Measurements from ENCODE around the gene GNPTAB. TPM values are rescaled to one million over a fixed set of nuclear protein-coding genes. Genes with fewer than 3 reads are reported as not detected.

GNPTAB gene
- total and polyA plus RNA-seq, 2 of the 4 experiments (the other 2 are of a cell fraction): 16.0 to 24.2 TPM

DNA sequence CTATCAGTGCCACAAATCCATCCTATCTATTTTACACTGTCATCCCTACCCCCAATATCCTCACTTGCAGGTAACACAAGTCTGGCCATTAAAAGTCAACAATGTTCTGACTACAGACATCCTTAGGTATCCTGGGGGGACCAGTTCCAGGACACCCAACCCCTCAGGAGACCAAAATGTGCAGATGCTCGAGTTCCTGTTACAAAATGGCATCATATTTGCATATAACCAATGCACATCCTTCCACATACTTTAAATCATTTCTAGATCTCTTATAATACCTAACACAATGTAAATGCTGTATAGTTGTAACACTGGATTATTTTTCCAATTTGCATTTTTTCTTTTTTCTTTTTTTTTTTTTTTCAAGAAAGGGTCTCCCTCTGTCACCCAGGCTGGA, 98.4 kb downstream of the GNPTAB start:
- intact Hi-C loops (cut with micrococcal nuclease): no loop called here
- no peak for ATAC-seq (ENCODE audit: low read depth)
- CTCF ChIA-PET: no interaction called here

More for the DNA sequence above, 98.4 kb downstream of the GNPTAB start:
- Histone ChIP-seq H2BK15ac (ENCODE audit: low read depth, low read length) (no peak overlapping the region), H3K27ac (ENCODE audit: insufficient read depth, low read length) (no peak overlapping the region), H3K4me2 (ENCODE audit: low read depth, low read length) (no peak overlapping the region), H2BK5ac (ENCODE audit: low read depth, low read length, poor library complexity, severe bottlenecking) (no peak overlapping the region), H4K91ac (ENCODE audit: insufficient read depth, low read depth, low read length) (no peak overlapping the region), H3K14ac (replicated peaks; ENCODE audit: low read depth, low read length) (no peak overlapping the region), H4K8ac (ENCODE audit: low read depth in 2 of 2, low read length in 2 of 2) (no peak overlapping the region), H3K79me1 (ENCODE audit: low read depth in 1 of 2, low read length in 2 of 2) (no peaks in the 10 kb centered on the region), H3K36me3 (ENCODE audit: control insufficient read depth, insufficient read depth, low read length) (peaks cover 2% of the 10 kb centered on the region; the same call in 1 of the 2 replicates), H3K4ac (ENCODE audit: low read depth, low read length) (no peak overlapping the region), H2AK5ac (ENCODE audit: low read depth, low read length) (no peak overlapping the region), H3K9ac (ENCODE audit: low read depth, low read length) (no peak overlapping the region), H3K18ac (ENCODE audit: low read depth, low read length) (no peak overlapping the region), H2AFZ (replicated peaks; ENCODE audit: low read length, poor library complexity) (no peak overlapping the region), H4K20me1 (ENCODE audit: insufficient read depth, low read length) (no peaks in the 10 kb centered on the region), H2BK120ac (ENCODE audit: low read depth, low read length) (no peak overlapping the region), H2AK9ac (replicated peaks; ENCODE audit: low read depth, low read length, poor library complexity) (no peak overlapping the region), H3K23ac (ENCODE audit: low read depth, low read length) (no peak overlapping the region), H3K27me3 (ENCODE audit: control insufficient read depth, insufficient read depth, low read length) (no peaks in the 10 kb centered on the region), H3K4me1 (ENCODE audit: control insufficient read depth, insufficient read depth, low read length) (no peaks in the 10 kb centered on the region), H3K4me3 (ENCODE audit: insufficient read depth, low read depth, low read length) (no peak overlapping the region), H4K5ac (ENCODE audit: low read depth, low read length) (no peak overlapping the region), H2BK20ac (ENCODE audit: low read depth, low read length) (no peak overlapping the region), H3K9me3 (ENCODE audit: control insufficient read depth, insufficient read depth, low read length) (no peaks in the 10 kb centered on the region), H3K56ac (ENCODE audit: extremely low read depth, insufficient read depth, low read length) (no peak overlapping the region), H3K9me1 (ENCODE audit: insufficient read depth, low read length) (no peaks in the 10 kb centered on the region)
- in situ Hi-C loops (cut with MboI; ENCODE audit: low sequenced_read_pairs) (no loop called here), dilution Hi-C loops (cut with HindIII; ENCODE audit: low sequenced_read_pairs, unreplicated experiment) (no loop called here)
- DNase-seq: no peak
- WGBS, 2 experiments (ENCODE audit: extremely low coverage in 2 of 2, insufficient read length in 1 of 2): no CpG with 5 or more reads among the region's 1 CpG
- POLR2A ChIA-PET (ENCODE audit: unreplicated experiment): no interaction called here
- BruUV-seq (replicated peaks): no TSS peak
- TF ChIP-seq MAZ (IDR thresholded peaks at IDR 0.05; ENCODE audit: borderline replicate concordance, low read depth, low read length): no peak
- TF ChIP-seq BHLHE40 (IDR thresholded peaks at IDR 0.05; ENCODE audit: low read depth, low read length): no peak
- no peak for TF ChIP-seq SMC3 (IDR thresholded peaks at IDR 0.05; ENCODE audit: low read depth, low read length)
- TF ChIP-seq MAFK (IDR thresholded peaks at IDR 0.05; ENCODE audit: low read depth, low read length): no peak
- TF ChIP-seq NFE2L2 (IDR thresholded peaks at IDR 0.05; ENCODE audit: low read depth, low read length): no peak
- no peak for TF ChIP-seq FOS (IDR thresholded peaks at IDR 0.05; ENCODE audit: low read depth, low read length)
- TF ChIP-seq RCOR1 (IDR thresholded peaks at IDR 0.05; ENCODE audit: insufficient replicate concordance, low read length): no peak
- TF ChIP-seq CHD1 (IDR thresholded peaks at IDR 0.05; ENCODE audit: low read depth, low read length): no peak
- TF ChIP-seq MXI1 (IDR thresholded peaks at IDR 0.05; ENCODE audit: borderline replicate concordance, low read depth, low read length): no peak
- TF ChIP-seq POLR2A (IDR thresholded peaks at IDR 0.05; ENCODE audit: low read depth, low read length): no peak
- TF ChIP-seq, protein P1, sequence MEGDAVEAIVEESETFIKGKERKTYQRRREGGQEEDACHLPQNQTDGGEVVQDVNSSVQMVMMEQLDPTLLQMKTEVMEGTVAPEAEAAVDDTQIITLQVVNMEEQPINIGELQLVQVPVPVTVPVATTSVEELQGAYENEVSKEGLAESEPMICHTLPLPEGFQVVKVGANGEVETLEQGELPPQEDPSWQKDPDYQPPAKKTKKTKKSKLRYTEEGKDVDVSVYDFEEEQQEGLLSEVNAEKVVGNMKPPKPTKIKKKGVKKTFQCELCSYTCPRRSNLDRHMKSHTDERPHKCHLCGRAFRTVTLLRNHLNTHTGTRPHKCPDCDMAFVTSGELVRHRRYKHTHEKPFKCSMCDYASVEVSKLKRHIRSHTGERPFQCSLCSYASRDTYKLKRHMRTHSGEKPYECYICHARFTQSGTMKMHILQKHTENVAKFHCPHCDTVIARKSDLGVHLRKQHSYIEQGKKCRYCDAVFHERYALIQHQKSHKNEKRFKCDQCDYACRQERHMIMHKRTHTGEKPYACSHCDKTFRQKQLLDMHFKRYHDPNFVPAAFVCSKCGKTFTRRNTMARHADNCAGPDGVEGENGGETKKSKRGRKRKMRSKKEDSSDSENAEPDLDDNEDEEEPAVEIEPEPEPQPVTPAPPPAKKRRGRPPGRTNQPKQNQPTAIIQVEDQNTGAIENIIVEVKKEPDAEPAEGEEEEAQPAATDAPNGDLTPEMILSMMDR (conservative IDR thresholded peaks at IDR 0.05; ENCODE audit: low read depth, low read length): no peak
- TF ChIP-seq, protein P2, sequence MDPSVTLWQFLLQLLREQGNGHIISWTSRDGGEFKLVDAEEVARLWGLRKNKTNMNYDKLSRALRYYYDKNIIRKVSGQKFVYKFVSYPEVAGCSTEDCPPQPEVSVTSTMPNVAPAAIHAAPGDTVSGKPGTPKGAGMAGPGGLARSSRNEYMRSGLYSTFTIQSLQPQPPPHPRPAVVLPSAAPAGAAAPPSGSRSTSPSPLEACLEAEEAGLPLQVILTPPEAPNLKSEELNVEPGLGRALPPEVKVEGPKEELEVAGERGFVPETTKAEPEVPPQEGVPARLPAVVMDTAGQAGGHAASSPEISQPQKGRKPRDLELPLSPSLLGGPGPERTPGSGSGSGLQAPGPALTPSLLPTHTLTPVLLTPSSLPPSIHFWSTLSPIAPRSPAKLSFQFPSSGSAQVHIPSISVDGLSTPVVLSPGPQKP (IDR thresholded peaks at IDR 0.05; ENCODE audit: borderline replicate concordance, low read depth, low read length): no peak
- no peak for TF ChIP-seq CEBPB (IDR thresholded peaks at IDR 0.05; ENCODE audit: low read depth, low read length)
- TF ChIP-seq RFX5 (IDR thresholded peaks at IDR 0.05; ENCODE audit: low read depth, low read length): no peak
- TF ChIP-seq, protein P3, sequence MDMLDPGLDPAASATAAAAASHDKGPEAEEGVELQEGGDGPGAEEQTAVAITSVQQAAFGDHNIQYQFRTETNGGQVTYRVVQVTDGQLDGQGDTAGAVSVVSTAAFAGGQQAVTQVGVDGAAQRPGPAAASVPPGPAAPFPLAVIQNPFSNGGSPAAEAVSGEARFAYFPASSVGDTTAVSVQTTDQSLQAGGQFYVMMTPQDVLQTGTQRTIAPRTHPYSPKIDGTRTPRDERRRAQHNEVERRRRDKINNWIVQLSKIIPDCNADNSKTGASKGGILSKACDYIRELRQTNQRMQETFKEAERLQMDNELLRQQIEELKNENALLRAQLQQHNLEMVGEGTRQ (IDR thresholded peaks at IDR 0.05; ENCODE audit: low read depth, low read length): no peak
- TF ChIP-seq RAD21 (IDR thresholded peaks at IDR 0.05; ENCODE audit: low read length): no peak
